MM.1S (cell line): ENCODE measurements around the gene SLC25A11.

Experiments used
- EZH2phosphoT487 ChIP-seq: fragments of 300-600 bp; sonication (generic); IDR thresholded peaks from 2 replicates; pipeline ENCODE4 v1.6.1; 2018; ENCODE audit warnings: antibody characterized with exemption, low read length
- TF ChIP-seq, protein P1 (sequence below): fragments of 300-600 bp; sonication (generic); IDR thresholded peaks from 2 replicates; pipeline ENCODE4 v1.5.1; 2016; ENCODE audit warnings: antibody characterized with exemption, low read length, mixed read lengths

DNA sequence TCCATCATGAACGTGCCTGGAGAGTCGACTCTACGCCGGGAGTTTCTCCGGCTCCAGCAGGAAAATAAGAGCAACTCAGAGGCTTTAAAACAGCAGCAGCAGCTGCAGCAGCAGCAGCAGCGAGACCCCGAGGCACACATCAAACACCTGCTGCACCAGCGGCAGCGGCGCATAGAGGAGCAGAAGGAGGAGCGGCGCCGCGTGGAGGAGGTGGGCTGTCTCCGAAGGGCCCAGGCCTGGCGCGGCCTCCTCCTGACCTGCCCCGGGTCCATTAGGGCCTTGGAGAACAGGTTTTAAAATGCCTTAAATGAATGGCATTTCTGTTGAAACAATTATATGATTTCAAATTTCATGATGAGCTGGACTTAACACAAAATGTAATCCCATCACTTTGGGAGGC lies 52.3 kb downstream of the SLC25A11 start:
- TF ChIP-seq, protein P1, sequence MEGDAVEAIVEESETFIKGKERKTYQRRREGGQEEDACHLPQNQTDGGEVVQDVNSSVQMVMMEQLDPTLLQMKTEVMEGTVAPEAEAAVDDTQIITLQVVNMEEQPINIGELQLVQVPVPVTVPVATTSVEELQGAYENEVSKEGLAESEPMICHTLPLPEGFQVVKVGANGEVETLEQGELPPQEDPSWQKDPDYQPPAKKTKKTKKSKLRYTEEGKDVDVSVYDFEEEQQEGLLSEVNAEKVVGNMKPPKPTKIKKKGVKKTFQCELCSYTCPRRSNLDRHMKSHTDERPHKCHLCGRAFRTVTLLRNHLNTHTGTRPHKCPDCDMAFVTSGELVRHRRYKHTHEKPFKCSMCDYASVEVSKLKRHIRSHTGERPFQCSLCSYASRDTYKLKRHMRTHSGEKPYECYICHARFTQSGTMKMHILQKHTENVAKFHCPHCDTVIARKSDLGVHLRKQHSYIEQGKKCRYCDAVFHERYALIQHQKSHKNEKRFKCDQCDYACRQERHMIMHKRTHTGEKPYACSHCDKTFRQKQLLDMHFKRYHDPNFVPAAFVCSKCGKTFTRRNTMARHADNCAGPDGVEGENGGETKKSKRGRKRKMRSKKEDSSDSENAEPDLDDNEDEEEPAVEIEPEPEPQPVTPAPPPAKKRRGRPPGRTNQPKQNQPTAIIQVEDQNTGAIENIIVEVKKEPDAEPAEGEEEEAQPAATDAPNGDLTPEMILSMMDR = no peak
- no peak for TF ChIP-seq EZH2phosphoT487
